Measurements from ENCODE around the gene ABLIM3.

DNA sequence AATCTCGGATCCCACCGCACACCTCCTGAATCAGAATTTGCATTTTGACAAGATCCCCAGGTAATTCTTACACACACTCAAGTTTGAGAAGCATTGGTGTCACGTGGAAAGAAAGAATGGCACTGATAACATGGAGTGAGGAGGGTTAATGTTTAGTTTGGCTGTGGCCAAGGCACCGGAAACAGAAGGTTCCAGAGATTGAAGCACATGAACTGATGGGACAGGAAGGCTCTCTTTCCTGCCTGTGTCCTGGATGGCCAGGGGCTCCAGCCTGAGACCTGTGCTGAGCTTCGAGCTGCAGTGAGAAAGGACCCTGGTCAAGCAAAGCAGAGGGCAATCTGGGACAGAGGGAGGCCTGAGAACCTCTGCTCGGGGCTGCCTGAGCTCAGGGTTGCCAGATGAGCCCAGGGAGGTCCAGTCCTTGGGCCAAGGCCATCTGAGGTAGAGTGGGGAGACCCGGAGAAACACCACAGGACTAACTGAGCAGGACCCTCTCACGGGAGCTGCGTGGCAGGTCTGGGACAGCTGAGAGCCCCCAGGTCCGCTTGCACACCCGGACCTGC, 157.6 kb downstream of the ABLIM3 start:
- TF ChIP-seq CTCF (conservative IDR thresholded peaks at IDR 0.05; ENCODE audit: low read length) (no peak), EZH2phosphoT487 (IDR thresholded peaks at IDR 0.05; ENCODE audit: borderline replicate concordance, low read depth, low read length) (no peak)

Data from OCI-LY7 (cell line).